MCF 10A (cell line): ENCODE results near the gene C5orf15. TPM values are rescaled to one million over a fixed set of nuclear protein-coding genes. Genes with fewer than 3 reads are reported as not detected.

Experiments
- BruUV-seq: library from RNA; stranded (reverse); fragments of 400-500 nt; replicated peaks from 2 replicates; lab custom pipeline; 2021; lab: Mats Ljungman, UMichigan
- CTCF ChIA-PET: fragments of 300-600 bp; sonication (Branson Sonifier 250); formaldehyde crosslinking; extraction: SDS; loops from one replicate; lab custom pipeline; 2021; ENCODE audit warnings: antibody characterized with exemption, inconsistent platforms; lab: Yijun Ruan, JAX
- POLR2A ChIA-PET: fragments of 300-600, 350-650 bp; sonication (Branson Sonifier 250); formaldehyde crosslinking; extraction: SDS; loops from one replicate; lab custom pipeline; 2020; ENCODE audit warnings: antibody characterized with exemption, inconsistent platforms; lab: Yijun Ruan, JAX
- DNase-seq: peaks from one replicate; pipeline ENCODE4 v3.0.0-alpha.2; 2018; ENCODE audit not compliant: unreplicated experiment
- H3K27ac Mint-ChIP-seq: one replicate; pipeline ENCODE4 v1.8.0; 2022; ENCODE audit warnings: mild to moderate bottlenecking, low read depth, mixed read lengths; ENCODE audit not compliant: unreplicated experiment
- H3K27me3 Mint-ChIP-seq: one replicate; pipeline ENCODE4 v1.8.0; 2022; ENCODE audit warnings: mixed read lengths; ENCODE audit not compliant: insufficient read depth, unreplicated experiment
- H3K36me3 Mint-ChIP-seq: one replicate; pipeline ENCODE4 v1.8.0; 2022; ENCODE audit warnings: mild to moderate bottlenecking, moderate library complexity, mixed read lengths; ENCODE audit not compliant: insufficient read depth, unreplicated experiment
- H3K4me1 Mint-ChIP-seq: one replicate; pipeline ENCODE4 v1.8.0; 2022; ENCODE audit warnings: mixed read lengths; ENCODE audit not compliant: insufficient read depth, unreplicated experiment
- H3K4me3 Mint-ChIP-seq: one replicate; pipeline ENCODE4 v1.8.0; 2022; ENCODE audit warnings: mild to moderate bottlenecking, moderate library complexity, mixed read lengths; ENCODE audit not compliant: unreplicated experiment
- H3K9me3 Mint-ChIP-seq: one replicate; pipeline ENCODE4 v1.8.0; 2022; ENCODE audit warnings: mixed read lengths; ENCODE audit not compliant: unreplicated experiment
- CTCF ChIP-seq: fragments of 200-600 bp; IDR thresholded peaks from one replicate; pipeline ENCODE4 v1.8.0; 2022; ENCODE audit warnings: antibody characterized with exemption, mild to moderate bottlenecking; ENCODE audit not compliant: unreplicated experiment
- intact Hi-C: fragments of 100-400 bp; cut with micrococcal nuclease; formaldehyde crosslinking; loops from 2 replicates; pipeline ENCODE4 v1.14.1; 2022
- total RNA-seq: library from RNA; stranded (reverse); gene quantifications from 2 replicates; pipeline ENCODE4 v1.2.3, GENCODE V29; 2022

Gene C5orf15
- total RNA-seq, 1 experiment from 2014 or later: 35.1 TPM

- Mint-ChIP-seq H3K9me3 (no peaks in the 10 kb centered on the region), H3K27me3 (no peaks in the 10 kb centered on the region), H3K27ac (no peak overlapping the region), H3K36me3 (no peaks in the 10 kb centered on the region), H3K4me3 (no peak overlapping the region), H3K4me1 (no peaks in the 10 kb centered on the region)
- TF ChIP-seq CTCF: no peak
- BruUV-seq: no TSS peak
- intact Hi-C loops: no loop called here
- ChIA-PET POLR2A (no interaction called here), CTCF (no interaction called here)
- DNase-seq: no peak
Measured at GRCh38 chr5:133933169-133933509, 35.3 kb downstream of the C5orf15 start.

- DNase-seq: no peak
- intact Hi-C loops: no loop called here
- Mint-ChIP-seq H3K4me1 (no peaks in the 10 kb centered on the region), H3K27ac (no peak overlapping the region), H3K9me3 (no peaks in the 10 kb centered on the region), H3K4me3 (no peak overlapping the region), H3K27me3 (no peaks in the 10 kb centered on the region), H3K36me3 (no peaks in the 10 kb centered on the region)
- no peak for TF ChIP-seq CTCF
- POLR2A ChIA-PET: no interaction called here
- no TSS peak for BruUV-seq
- CTCF ChIA-PET: interaction anchor here (0.8 kb wide), 1 partner anchor 95 kb away, joined by 3 read pairs; no protein-coding TSS in a partner anchor
Measured at GRCh38 chr5:133932441-133933168, 35.8 kb downstream of the C5orf15 start.

- H3K27me3 Mint-ChIP-seq: no peaks in the 10 kb centered on the region
- ChIA-PET POLR2A (no interaction called here), CTCF (interaction anchor here (0.6 kb wide), 1 partner anchor 1596 kb away, joined by 3 read pairs; no protein-coding TSS in a partner anchor)
- no peak overlapping the region for H3K27ac Mint-ChIP-seq
- intact Hi-C loops: no loop called here
- no TSS peak for BruUV-seq
- TF ChIP-seq CTCF: no peak
- no peaks in the 10 kb centered on the region for H3K9me3 Mint-ChIP-seq
- no peak overlapping the region for H3K4me3 Mint-ChIP-seq
- DNase-seq: no peak
- H3K4me1 Mint-ChIP-seq: no peaks in the 10 kb centered on the region
- H3K36me3 Mint-ChIP-seq: no peaks in the 10 kb centered on the region
Measured at GRCh38 chr5:133931546-133931945, 36.9 kb downstream of the C5orf15 start.

- no peak for DNase-seq
- no peak overlapping the region for H3K4me3 Mint-ChIP-seq
- POLR2A ChIA-PET: no interaction called here
- no peaks in the 10 kb centered on the region for H3K9me3 Mint-ChIP-seq
- H3K4me1 Mint-ChIP-seq: no peaks in the 10 kb centered on the region
- H3K27me3 Mint-ChIP-seq: peaks cover 1% of the 10 kb centered on the region
- CTCF ChIA-PET: interaction anchor here (0.7 kb wide), 1 partner anchor 192 kb away, joined by 3 read pairs; no protein-coding TSS in a partner anchor
- intact Hi-C loops: no loop called here
- H3K36me3 Mint-ChIP-seq: no peaks in the 10 kb centered on the region
- no peak overlapping the region for H3K27ac Mint-ChIP-seq
- BruUV-seq: no TSS peak
- TF ChIP-seq CTCF: no peak
Measured at GRCh38 chr5:133930813-133931090, 37.7 kb downstream of the C5orf15 start.
